CD4-positive, alpha-beta T cell (primary cell): Measurements from ENCODE around the gene MAST4. TPM values are rescaled to one million over a fixed set of nuclear protein-coding genes. Genes with fewer than 3 reads are reported as not detected.

Source experiments
- ATAC-seq: fragments of 200-7000 bp; cut with Tn5 transposase; one replicate; pipeline ENCODE4 v1.10.0; 2022; ENCODE audit warnings: mild to moderate bottlenecking; ENCODE audit not compliant: poor library complexity
- CTCF ChIA-PET: fragments of 350-600 bp; sonication (Branson Sonifier 250); formaldehyde crosslinking; loops from one replicate; lab custom pipeline; 2021; ENCODE audit warnings: antibody characterized with exemption, inconsistent platforms; lab: Charles Lee
- POLR2A ChIA-PET: fragments of 350-600 bp; sonication (Branson Sonifier 250); formaldehyde crosslinking; loops from one replicate; lab custom pipeline; 2021; ENCODE audit warnings: antibody characterized with exemption, inconsistent platforms; lab: Charles Lee
- DNase-seq, 14 experiments: peaks; one replicate each; pipeline ENCODE4 v3.0.0-alpha.2; 2013 to 2020; ENCODE audit warnings: mixed read lengths in 2 of 14
- H3K27ac ChIP-seq, 2 donors: one replicate each; pipeline versions ENCODE4 v1.5.1 to v1.7.0; 2013; ENCODE audit warnings: low read length in 2 of 2, low read depth in 1 of 2, mild to moderate bottlenecking in 1 of 2
- H3K27me3 ChIP-seq, 2 experiments: 1 replicate in 1 of 2; 2 replicates in 1 of 2; pipeline versions ENCODE4 v1.6.1 to v1.7.0; 2013; ENCODE audit warnings: low read length in 2 of 2, control low read depth in 1 of 2, mild to moderate bottlenecking in 1 of 2, moderate library complexity in 1 of 2; ENCODE audit not compliant: insufficient read depth in 2 of 2, control insufficient read depth in 1 of 2
- H3K36me3 ChIP-seq: one replicate; pipeline ENCODE4 v1.6.1; 2013; ENCODE audit warnings: low read length, control low read depth; ENCODE audit not compliant: insufficient read depth
- H3K4me1 ChIP-seq: one replicate; pipeline ENCODE4 v1.6.1; 2013; ENCODE audit warnings: low read length, control low read depth; ENCODE audit not compliant: insufficient read depth
- H3K4me3 ChIP-seq: one replicate; pipeline ENCODE4 v1.5.1; 2013; ENCODE audit warnings: mild to moderate bottlenecking, low read length, moderate library complexity
- H3K9me3 ChIP-seq, 2 experiments: 1 replicate in 1 of 2; 2 replicates in 1 of 2; pipeline versions ENCODE4 v1.6.1 to v1.7.0; 2013; ENCODE audit warnings: low read length in 2 of 2, mild to moderate bottlenecking in 2 of 2, control low read depth in 1 of 2, moderate library complexity in 1 of 2; ENCODE audit not compliant: control insufficient read depth in 1 of 2, insufficient read depth in 1 of 2
- H3K27ac Mint-ChIP-seq: one replicate; pipeline ENCODE4 v1.8.0; 2020; ENCODE audit warnings: mixed read lengths
- H3K27me3 Mint-ChIP-seq: one replicate; pipeline ENCODE4 v1.8.0; 2021; ENCODE audit warnings: mixed read lengths
- H3K36me3 Mint-ChIP-seq: one replicate; pipeline ENCODE4 v1.8.0; 2021; ENCODE audit warnings: low read depth, mixed read lengths
- H3K4me1 Mint-ChIP-seq: one replicate; pipeline ENCODE4 v1.8.0; 2021; ENCODE audit warnings: low read depth, mixed read lengths
- H3K4me3 Mint-ChIP-seq: one replicate; pipeline ENCODE4 v1.8.0; 2020; ENCODE audit warnings: mild to moderate bottlenecking, mixed read lengths
- H3K9me3 Mint-ChIP-seq: one replicate; pipeline ENCODE4 v1.8.0; 2020; ENCODE audit warnings: mixed read lengths
- intact Hi-C, 2 experiments: fragments of 100-400 bp; cut with DNase I in 1 of 2; cut with micrococcal nuclease in 1 of 2; formaldehyde crosslinking; loops; one replicate each; pipeline versions ENCODE4 v1.15.1 to v1.9.0; 2023 to 2025; cut with DNase I, micrococcal nuclease
- total RNA-seq, 174 experiments: library from RNA in 2 of 174; stranded (reverse) in 2 of 174; gene quantifications; one replicate each; pipeline ENCODE4 v1.2.3 and lab custom pipeline; 2021 to 2026
- TF ChIP-seq, protein P1 (sequence below): fragments of 200-600 bp; IDR thresholded peaks from one replicate; pipeline ENCODE4 v1.8.0; 2022; ENCODE audit warnings: antibody characterized with exemption, mild to moderate bottlenecking

The MAST4 gene
- total RNA-seq, 2 experiments from 2014 or later, result 21.3 to 21.6 TPM

DNA sequence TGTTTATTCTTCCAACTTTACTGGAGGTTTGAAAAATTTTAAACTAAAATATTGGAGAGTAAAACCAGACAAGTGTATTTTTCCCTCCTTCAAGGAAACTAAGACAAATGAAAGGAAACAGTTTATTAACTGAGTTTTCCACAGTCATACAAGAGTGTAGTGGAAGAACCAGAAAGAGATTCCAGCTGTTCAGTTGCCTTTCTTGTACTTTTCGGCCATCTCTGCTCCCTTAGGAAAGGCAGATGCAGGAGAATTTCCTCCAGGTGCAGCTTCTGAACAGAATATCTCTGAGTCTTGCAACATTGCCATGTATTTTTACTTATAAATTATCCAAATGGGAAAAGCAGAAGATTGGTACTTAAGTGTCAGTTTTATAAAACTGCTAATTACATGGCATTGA, 217.1 kb downstream of the MAST4 start:
- Histone ChIP-seq H3K27me3 (no peaks in the 10 kb centered on the region), H3K36me3 (no peaks in the 10 kb centered on the region), H3K27ac (no peak overlapping the region), H3K4me1 (peaks cover 3% of the 10 kb centered on the region), H3K4me3 (no peak overlapping the region), H3K9me3 (no peaks in the 10 kb centered on the region)
- Mint-ChIP-seq H3K27ac (no peak overlapping the region), H3K4me3 (no peak overlapping the region), H3K27me3 (peaks cover 8% of the 10 kb centered on the region), H3K9me3 (no peaks in the 10 kb centered on the region), H3K4me1 (no peaks in the 10 kb centered on the region), H3K36me3 (no peaks in the 10 kb centered on the region)
- ATAC-seq (no peak), DNase-seq (no peak)
- intact Hi-C loops, result loop anchor here (5.0 to 10.0 kb wide), 2 partner anchors 344 to 1461 kb away; no protein-coding TSS in a partner anchor
- POLR2A ChIA-PET, result no interaction called here
- TF ChIP-seq, protein P1, sequence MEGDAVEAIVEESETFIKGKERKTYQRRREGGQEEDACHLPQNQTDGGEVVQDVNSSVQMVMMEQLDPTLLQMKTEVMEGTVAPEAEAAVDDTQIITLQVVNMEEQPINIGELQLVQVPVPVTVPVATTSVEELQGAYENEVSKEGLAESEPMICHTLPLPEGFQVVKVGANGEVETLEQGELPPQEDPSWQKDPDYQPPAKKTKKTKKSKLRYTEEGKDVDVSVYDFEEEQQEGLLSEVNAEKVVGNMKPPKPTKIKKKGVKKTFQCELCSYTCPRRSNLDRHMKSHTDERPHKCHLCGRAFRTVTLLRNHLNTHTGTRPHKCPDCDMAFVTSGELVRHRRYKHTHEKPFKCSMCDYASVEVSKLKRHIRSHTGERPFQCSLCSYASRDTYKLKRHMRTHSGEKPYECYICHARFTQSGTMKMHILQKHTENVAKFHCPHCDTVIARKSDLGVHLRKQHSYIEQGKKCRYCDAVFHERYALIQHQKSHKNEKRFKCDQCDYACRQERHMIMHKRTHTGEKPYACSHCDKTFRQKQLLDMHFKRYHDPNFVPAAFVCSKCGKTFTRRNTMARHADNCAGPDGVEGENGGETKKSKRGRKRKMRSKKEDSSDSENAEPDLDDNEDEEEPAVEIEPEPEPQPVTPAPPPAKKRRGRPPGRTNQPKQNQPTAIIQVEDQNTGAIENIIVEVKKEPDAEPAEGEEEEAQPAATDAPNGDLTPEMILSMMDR, result peak; percentile 9
- CTCF ChIA-PET, result interaction anchor here (1.2 kb wide), 1 partner anchor 12 kb away, joined by 3 read pairs; no protein-coding TSS in a partner anchor

DNA sequence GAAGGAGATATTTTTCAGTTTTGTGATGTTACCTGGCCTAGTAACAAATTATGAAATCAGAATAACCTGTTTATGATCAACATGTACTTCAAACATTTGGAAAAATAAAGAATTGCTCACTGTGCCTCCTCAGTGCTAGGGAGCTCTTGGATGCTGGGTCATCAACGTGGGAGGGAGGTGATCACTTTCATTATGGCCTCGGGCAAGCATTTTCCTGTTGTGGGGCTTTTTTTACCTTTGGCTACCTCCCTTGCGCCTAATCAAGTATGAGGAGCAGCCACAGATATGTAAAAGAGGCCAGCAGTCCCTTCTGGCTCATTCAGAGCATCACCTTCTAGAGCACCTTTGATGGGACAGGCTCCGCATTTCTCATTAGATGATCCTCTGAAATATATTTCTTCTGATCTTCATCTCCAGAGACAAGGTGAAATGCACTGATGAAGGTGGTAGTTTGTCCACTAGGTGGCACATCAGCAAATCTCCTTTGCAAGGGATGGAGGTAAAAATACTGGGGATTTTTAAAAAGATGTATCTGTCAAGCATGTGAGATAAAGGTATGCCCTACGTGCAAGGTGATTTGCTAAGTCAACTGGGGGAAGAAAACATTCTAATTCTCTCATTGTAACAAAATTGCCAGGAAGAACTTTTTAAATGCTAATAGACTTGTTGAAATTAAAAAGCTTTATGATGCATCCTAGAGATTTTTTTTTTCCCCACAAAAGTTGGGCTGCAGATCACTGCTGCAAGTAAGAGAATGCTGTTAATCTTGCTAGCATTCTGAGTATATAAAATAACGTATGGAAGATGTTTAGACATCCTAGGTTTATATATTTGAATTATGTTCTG, 218.2 kb downstream of the MAST4 start:
- peak in 10 of 14 experiments; percentile 15 to 72 (median 28) for DNase-seq
- TF ChIP-seq, protein P1, result peak; percentile 72
- H3K27ac Mint-ChIP-seq, result no peak overlapping the region

DNA sequence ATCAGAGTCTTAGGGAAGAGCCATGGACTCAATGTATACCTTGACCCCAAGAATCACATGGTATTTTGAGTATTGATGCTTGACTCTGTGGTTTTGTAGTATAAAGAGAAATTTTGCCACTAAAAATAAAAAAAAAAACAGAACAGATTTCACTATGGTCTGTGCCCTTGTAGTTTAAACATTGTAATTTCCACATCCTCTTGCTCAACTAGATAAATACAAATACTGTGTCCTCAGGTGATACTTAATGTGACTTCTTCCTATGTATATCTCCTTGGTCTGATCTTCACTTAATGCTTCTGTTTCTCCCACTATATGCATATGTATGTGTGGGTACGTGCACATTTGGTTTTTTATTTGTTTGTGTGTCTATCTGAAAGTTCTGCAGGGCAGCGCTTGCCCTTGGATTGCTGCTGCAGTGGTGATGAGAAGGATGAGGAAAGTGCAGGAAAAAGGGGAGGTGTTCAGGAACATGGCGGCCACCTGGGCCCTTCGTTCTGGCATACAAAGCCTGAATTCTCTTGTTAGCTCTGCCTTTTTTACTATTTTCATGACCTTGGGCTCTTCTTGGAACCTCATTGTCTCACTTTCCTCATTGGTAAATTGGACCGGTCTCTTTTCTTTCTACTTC, 222.2 kb downstream of the MAST4 start:
- TF ChIP-seq, protein P1, result no peak
- DNase-seq (no peak), ATAC-seq (no peak)
- Histone ChIP-seq H3K27ac (no peak overlapping the region), H3K27me3 (no peaks in the 10 kb centered on the region), H3K4me3 (no peak overlapping the region), H3K9me3 (no peaks in the 10 kb centered on the region), H3K36me3 (no peaks in the 10 kb centered on the region), H3K4me1 (peaks cover 19% of the 10 kb centered on the region)
- ChIA-PET POLR2A (interaction anchor here (1.2 kb wide), 1 partner anchor 10 kb away, joined by 3 read pairs; no protein-coding TSS in a partner anchor), CTCF (no interaction called here)
- Mint-ChIP-seq H3K9me3 (no peaks in the 10 kb centered on the region), H3K27me3 (no peaks in the 10 kb centered on the region), H3K4me1 (peaks cover 7% of the 10 kb centered on the region), H3K36me3 (no peaks in the 10 kb centered on the region), H3K4me3 (no peak overlapping the region), H3K27ac (no peak overlapping the region)
- intact Hi-C loops, result loop anchor here in 1 of 2 experiments (10.0 kb wide), 1 partner anchor 1456 kb away; no protein-coding TSS in a partner anchor

More for the DNA sequence above, 218.2 kb downstream of the MAST4 start:
- no peak overlapping the region for H3K4me3 ChIP-seq
- H3K36me3 ChIP-seq, result no peaks in the 10 kb centered on the region
- Mint-ChIP-seq H3K27me3 (no peaks in the 10 kb centered on the region), H3K4me3 (no peak overlapping the region), H3K4me1 (no peaks in the 10 kb centered on the region), H3K36me3 (no peaks in the 10 kb centered on the region), H3K9me3 (no peaks in the 10 kb centered on the region)
- intact Hi-C loops, result loop anchor here (1.0 to 10.0 kb wide), 5 partner anchors 16 to 1460 kb away; no protein-coding TSS in a partner anchor
- no peaks in the 10 kb centered on the region for H3K9me3 ChIP-seq
- ChIA-PET CTCF (interaction anchor here (0.7 to 1.6 kb wide), 2 partner anchors 15 to 16 kb away, joined by 4 read pairs; no protein-coding TSS in a partner anchor), POLR2A (no interaction called here)
- peak; percentile 68 for ATAC-seq
- H3K4me1 ChIP-seq, result peaks cover 3% of the 10 kb centered on the region
- H3K27me3 ChIP-seq, result no peaks in the 10 kb centered on the region
- H3K27ac ChIP-seq, result no peak overlapping the region
